IPS-NIHi7 (cell line): ENCODE results near the gene HECW1.

Experiments used
- DNase-seq: peaks from one replicate; pipeline ENCODE4 v3.0.0; 2012; ENCODE audit warnings: mixed read lengths; ENCODE audit errors: extremely low spot score

Gene HECW1

GRCh38 chr7:43535810-43536585 lies 423.6 kb downstream of the HECW1 start:
- no peak for DNase-seq

- no peak for DNase-seq
Measured at GRCh38 chr7:43536773-43537172, 424.3 kb downstream of the HECW1 start.

GRCh38 chr7:43537765-43538403 lies 425.4 kb downstream of the HECW1 start:
- DNase-seq = peak; percentile 31

DNA sequence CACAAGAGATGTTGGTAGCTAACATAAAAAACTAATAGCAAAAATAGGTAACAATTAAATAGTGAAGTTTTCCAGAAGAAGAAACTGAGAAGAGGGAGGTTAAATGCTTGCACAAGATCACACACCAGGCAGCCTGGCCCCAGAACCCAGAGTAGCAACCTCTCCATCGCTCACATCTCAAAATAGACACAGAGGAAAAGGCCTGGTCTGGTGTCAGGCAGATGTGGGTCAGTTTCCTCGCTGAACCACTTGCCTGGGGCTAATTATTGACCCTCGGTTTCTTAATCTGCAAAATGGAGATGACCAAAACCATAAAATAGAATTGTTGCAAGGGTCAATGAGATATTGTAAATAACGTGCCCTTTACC lies 425.9 kb downstream of the HECW1 start:
- no peak for DNase-seq

GRCh38 chr7:43540471-43540870 lies 428.0 kb downstream of the HECW1 start:
- no peak for DNase-seq

DNA sequence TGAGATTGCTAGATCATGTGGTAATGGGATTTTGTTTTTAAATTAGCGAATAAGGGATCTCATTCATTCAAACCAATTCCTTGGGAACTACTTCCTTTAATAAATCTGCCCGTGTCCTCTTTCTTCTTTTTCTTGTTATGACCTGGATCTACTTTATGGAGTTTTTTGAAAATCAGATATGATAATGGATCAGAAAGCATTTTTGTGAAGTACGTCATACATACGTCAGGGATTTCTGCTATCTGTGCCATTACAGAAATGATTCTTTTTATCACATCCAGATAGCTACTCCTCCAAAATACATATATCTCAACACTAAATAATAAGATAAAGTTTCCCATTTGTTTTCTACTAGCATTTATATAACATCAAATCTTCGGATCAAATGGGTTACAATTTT lies 430.3 kb downstream of the HECW1 start:
- no peak for DNase-seq

DNA sequence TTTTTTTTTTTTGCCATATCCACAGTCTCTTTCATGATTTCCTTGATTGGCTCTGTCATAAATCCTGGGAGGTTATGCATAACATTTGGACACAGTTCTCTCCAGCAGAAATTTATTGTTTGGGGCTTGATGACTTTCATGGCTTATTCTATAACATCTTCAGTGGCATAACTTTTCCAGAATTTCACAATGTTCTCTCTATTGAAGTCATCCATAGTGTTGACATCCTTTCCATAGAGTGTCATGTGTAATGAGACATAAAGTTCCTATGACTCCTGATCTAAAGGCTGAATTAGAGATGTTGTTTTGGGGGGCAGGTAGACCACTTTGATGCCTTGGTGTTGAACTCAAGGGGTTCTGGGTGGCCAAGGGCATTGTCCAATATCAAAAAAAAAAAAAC lies 433.8 kb downstream of the HECW1 start:
- no peak for DNase-seq

GRCh38 chr7:43550427-43550826 lies 438.0 kb downstream of the HECW1 start:
- DNase-seq = no peak

DNA sequence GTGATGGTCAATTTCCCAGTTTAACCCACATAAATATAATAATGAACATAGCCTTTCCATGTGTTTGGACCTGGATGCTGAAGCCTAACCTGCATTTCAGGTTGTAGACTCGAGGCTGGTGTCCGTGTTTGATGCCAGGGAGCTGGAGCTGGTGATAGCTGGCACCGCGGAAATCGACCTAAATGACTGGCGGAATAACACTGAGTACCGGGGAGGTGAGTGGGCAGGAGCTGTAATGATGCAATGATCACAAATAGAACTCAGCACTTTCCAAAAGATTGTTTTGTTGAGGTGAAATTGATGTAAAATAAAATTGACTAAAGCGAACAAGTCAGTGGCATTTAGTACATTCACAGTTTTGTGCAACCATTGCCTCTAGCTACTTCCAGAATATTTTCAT lies 439.7 kb downstream of the HECW1 start:
- DNase-seq = no peak

DNA sequence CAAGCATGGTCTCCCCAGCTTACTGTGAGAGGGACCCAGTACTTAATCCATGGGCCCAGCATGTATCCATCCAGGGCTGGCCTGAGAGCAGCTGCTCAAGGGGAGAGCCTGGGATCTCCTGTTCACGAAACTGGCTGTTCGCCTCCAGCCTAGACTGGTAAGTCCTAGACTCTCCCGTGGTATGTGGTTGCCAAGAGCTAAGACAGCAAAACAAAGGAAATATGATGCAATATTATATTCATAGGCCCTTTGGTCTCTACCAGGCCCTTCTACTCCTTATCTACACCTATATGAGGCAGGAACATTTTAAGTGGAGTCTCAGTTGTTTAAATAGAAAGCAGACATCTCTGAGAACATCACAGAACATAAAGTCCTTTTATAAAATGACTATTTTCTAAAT lies 441.6 kb downstream of the HECW1 start:
- no peak for DNase-seq

- DNase-seq = no peak
Measured at GRCh38 chr7:43554423-43554822, 442.0 kb downstream of the HECW1 start.

GRCh38 chr7:43557831-43558495 lies 445.5 kb downstream of the HECW1 start:
- DNase-seq = no peak

GRCh38 chr7:43559171-43559945 lies 446.9 kb downstream of the HECW1 start:
- DNase-seq = no peak

DNA sequence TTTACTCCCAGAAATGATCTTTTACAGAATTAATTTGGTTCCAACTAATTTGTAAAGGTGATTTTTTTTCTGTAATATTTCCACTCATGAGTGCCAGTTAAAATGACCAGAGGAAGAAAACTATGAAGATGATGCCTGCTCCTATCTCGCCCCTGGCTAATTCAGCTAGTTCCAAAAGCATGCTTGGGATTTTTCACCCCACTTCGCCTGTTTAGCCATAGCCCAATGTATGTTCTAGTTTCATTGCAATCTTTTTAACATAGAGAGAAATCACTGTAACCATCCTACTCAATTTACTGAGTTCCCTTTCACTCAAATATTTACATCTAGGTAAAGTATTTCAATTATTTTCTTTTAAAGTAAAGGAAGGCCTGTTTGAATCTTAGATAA lies 447.5 kb downstream of the HECW1 start:
- no peak for DNase-seq

GRCh38 chr7:43560742-43561330 lies 448.4 kb downstream of the HECW1 start:
- DNase-seq = no peak

DNA sequence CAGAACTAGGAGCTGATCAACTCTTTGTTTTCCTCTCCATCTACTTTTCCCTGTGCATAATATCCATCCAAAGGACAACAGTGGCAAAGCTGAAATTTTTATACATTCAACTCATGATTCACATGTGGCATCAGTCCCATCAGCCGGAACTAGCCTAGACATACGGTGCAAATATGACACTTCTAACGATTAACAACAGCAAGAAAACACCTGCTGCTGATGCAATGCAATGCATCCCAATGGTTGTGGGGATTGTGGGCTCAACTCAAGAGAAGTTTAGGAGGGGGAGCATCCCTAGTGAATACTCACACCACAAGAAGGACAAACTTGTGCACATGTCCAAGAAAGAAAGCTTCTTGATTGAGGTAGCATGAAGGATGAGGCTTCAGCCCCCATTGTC lies 449.9 kb downstream of the HECW1 start:
- DNase-seq = no peak

- DNase-seq = no peak
Measured at GRCh38 chr7:43565786-43566185, 453.3 kb downstream of the HECW1 start.

DNA sequence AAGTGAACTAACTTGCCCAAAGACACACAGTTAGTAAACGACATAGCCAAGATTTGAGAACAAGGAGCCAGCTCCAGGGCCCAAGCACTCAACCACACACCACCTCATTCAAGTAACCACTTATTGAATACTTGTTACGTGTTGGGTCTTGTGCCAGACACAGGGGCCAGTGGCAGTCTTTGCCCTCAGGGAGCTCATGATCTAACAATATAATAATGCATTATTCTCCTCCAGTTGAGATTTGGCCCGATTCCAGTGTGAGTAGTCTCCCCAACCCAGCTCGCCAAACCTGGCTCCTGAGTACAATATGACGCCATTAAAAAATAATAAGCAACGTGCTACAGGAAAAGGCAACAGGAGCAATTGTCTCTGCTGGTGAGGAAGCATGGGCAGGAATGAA lies 456.1 kb downstream of the HECW1 start:
- no peak for DNase-seq

- DNase-seq = no peak
Measured at GRCh38 chr7:43569424-43569823, 457.0 kb downstream of the HECW1 start.

- DNase-seq = no peak
Measured at GRCh38 chr7:43570688-43571365, 458.4 kb downstream of the HECW1 start.

GRCh38 chr7:43572516-43573049 lies 460.1 kb downstream of the HECW1 start:
- DNase-seq = no peak
